Stimulated activated CD4-positive, alpha-beta T cell treated with anti-CD3 and anti-CD28 coated beads, Interleukin-2, amount 100 ng/mL, for 24 hours (primary cell): Measurements from ENCODE around the gene SLC31A2.
A peak's percentile ranks its signal among the peaks of the same experiment; 100 is the strongest.
"Not testable (repeated sequence)": the region's sequence is repeated elsewhere in the genome, so short reads cannot be mapped to it uniquely, and the experiment has no call there.

ENCODE experiments used
- DNase-seq, 2 donors: peaks; one replicate each; pipeline ENCODE4 v3.0.0-alpha.2; 2020

SLC31A2 gene

DNA sequence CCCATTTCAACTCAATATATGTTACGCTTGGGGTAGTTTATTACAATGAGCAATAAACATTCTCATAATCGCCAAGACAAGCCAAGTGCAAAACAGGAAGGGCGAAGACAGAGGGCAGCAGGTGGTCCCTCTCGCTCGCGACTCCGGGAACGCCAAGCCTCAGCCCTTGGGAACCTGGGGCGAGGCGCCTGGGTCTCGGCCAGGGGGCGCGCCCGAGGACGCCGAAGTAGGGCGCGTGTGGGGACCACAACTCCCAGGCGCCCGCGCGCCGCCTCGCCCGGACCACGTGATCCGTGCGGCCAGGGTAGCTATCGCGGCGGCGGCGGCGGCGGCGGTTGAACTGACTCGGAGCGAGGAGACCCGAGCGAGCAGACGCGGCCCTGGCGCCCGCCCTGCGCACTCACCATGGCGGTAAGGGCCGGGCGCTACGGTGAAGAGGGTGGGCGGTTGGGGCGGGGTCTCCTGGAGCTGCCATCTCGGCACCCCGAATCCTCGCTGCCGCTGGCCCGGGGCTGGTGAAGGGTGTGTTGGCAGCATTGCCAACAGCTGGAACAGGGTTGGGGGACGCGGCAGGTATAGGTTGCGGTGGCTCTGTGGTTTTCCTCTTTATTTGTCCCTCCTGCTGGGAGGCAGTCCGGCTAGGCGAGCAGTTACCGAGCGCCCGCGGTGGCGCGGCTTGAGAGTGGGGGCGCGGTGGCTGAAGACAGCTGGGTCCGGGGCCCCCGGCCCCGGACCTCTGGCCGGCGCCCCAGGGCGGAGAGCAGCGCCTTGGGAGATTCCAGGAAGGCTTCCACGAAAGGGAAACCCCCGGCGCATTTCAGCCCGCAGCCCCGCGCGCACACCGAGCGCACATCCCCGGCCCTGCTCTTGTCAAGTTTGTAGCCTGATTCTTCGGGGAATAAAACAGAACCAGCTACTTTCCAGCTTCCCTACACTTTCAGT is at the start of gene SLC31A2:
Gene SLC31A2 (plus strand): TSS at position 338 of the 942 bp plus-strand sequence. CDS start 68 bp downstream, at position 406.
- peak; percentile 91 to 93 for DNase-seq

- not testable (repeated sequence) for DNase-seq
These were observed 45.5 kb upstream of the SLC31A2 start for GRCh38 chr9:113105345-113105744.

GRCh38 chr9:113111065-113111951 is 39.5 kb upstream of the SLC31A2 start:
- peak in 1 of 2 donors; percentile 5 for DNase-seq

DNA sequence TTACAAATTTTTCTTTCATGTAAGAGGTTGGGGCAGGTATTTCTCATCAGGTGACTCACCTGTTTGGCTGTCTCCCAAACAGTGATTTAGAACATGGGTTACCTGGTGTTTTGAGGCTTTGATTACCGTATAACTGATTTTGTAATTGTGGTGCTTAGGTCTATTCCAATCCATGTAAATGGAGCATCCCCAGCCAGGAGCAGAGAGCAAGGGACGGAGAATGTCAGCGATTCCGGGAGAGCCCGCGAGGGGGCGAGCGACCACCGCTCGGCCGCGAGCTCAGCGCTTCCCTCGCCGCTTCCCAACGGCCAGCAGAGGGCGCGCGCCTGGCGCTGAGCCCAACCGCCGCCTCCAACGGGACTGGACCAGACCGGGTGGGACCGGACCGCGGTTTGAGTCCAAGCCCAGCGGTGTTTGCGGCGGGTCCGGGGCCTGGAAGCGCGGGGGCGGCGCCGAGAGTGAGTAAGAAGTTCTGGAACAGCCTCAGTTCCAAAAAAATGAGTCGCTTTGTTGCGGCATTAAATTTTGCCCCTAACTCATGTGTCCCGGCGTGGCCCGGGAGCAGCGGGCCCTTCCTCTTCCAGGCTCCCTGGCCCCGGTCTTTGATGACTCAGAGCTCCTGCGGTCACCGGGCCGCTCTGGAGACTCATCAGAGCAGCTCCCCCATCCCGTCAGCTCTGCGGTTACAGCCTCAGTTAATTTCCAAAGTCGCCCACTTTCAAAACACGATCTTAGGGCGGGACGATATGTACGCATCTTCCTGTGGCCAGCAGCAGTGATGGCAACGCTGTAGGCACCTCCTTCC is 37.9 kb upstream of the SLC31A2 start:
- DNase-seq: not testable (repeated sequence)

DNA sequence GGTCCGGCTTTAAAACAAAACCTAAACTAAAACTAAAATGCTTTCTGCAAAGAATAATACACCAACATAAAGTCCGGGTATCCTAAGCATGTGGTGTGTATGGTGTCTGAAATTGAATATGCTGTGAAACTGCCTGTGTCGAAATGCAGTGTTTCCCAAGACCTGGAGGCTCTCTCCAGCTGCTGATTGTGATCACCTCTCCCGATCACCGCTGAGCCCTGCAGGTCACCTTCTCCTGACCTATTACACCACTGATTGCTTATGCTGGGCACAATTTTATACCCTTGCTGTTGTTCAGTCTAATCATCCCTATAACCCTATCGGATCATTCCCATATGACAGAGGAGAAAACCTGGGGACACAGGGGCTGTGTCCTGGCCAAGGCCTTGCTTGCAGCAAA is 32.0 kb upstream of the SLC31A2 start:
- DNase-seq: not testable (repeated sequence)

- no peak for DNase-seq
These were observed 25.3 kb upstream of the SLC31A2 start for GRCh38 chr9:113125386-113126035.

- DNase-seq: no peak
These were observed 21.3 kb upstream of the SLC31A2 start for GRCh38 chr9:113129466-113129865.

- no peak for DNase-seq
These were observed 20.9 kb upstream of the SLC31A2 start for GRCh38 chr9:113129884-113130283.

DNA sequence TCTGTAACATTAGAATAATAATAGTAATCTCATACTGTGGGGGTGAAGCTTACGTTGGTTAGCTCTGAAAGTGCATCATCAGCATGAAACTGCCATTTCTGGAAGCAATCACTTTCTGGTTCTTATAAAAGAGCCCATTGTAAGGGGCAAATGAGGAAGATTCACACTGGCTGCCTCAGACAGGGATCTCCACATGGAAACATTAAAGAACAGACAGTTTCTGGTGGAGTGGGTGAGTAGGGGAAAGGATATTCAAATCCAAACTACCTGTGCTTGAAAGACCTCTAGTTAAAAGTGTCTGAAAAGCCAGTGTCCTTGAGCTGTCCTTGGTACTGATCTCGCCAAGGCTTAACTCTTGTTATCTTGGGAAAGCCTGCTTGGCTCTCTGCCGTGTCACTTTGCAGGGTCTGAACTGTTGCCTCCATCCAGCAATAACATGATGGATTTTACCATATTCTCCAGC is 19.1 kb upstream of the SLC31A2 start:
- DNase-seq: no peak

DNA sequence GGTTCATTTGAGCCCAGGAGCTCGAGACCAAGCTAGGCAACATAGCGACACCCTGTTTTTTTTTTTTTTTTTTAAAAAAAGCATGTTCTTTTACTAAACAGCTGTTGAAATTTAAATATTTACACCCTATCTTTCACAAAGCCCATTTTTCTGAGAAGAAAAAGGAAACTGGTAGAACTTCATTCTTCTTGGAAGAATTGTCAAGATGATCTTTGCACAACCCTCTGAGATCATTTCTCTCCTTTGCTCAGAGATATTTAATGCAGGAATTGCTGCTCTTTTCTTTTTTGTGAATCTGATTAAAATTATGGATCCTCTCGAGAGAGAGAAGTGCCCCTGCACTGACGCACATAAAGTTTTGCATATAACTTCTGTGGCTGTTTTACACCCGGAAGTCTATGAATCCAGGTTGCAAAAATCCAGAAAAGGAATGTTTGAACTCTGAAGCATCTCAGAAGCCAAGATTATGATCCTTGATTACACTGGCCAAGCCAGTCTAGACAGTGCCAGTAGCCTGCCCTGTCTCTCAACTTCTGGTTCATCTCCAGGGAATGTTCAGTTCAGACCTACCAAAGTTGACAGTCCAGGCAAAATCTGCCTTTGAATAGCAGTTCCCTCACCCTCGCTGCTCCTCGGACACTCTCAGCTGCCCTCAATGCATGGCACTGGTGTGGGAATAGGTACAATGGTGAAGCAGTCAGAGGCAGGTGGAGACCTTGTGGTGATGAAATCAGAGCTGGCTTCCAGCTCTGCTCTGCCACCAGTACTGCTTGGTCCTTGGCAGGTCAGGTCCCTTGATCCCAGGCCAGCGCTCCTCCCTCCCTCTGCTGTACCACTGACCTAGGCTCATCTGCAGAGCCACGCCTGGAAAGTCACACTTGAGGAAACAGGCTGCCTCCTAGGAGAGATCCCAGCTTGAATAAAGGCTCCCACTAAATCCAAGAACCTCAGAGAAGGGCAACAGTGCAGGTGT is 13.3 kb upstream of the SLC31A2 start:
- DNase-seq: no peak

DNA sequence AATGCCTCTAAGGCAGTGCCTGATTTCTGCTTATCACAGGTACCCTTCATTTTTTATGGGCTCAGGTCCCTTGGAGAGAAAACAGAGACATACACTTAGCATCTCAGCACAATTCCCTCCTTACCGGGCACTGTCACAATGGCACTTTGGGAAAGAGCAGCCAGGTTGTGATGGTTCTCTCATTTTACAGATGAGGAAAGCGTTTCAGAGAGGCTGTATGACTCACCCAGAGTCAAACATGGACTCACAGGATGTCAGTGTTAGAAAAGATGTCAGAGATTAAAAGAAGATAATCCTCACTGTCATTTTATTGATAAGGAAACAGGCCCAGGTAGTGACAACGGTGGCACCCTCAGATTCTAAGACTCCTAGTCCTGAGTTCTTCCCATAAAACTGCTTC is 12.0 kb upstream of the SLC31A2 start:
- DNase-seq: no peak

DNA sequence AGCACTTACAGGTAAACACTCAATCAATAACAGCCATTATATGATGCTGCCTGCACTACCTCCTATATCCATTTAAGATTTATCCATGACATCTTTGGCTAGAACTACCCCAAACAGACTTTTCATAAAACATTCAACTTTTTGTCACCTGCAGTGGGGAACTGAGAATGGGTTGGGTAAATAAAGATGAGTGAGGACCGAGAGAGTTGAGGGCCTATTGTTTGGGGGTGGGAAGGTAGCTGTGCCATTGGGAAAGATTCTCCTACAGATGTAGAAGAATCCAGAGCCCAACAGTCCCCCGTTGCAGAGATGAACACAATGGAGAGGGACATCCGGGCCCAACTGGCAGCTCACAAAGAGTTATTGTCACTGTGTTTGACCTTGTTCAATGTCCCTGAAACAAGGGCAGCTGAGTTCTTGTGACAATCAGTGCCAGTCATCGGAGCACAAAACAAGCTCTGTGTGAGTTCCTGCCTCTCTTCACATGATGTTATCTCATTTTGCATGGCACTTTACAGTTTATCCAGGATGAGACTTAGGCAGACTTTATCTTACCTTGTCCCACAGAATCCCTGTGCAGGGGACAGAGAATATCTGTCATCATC is 11.5 kb upstream of the SLC31A2 start:
- DNase-seq: no peak

GRCh38 chr9:113139953-113140352 is 10.9 kb upstream of the SLC31A2 start:
- DNase-seq: no peak

GRCh38 chr9:113140896-113141295 is 9.9 kb upstream of the SLC31A2 start:
- not testable (repeated sequence) for DNase-seq

DNA sequence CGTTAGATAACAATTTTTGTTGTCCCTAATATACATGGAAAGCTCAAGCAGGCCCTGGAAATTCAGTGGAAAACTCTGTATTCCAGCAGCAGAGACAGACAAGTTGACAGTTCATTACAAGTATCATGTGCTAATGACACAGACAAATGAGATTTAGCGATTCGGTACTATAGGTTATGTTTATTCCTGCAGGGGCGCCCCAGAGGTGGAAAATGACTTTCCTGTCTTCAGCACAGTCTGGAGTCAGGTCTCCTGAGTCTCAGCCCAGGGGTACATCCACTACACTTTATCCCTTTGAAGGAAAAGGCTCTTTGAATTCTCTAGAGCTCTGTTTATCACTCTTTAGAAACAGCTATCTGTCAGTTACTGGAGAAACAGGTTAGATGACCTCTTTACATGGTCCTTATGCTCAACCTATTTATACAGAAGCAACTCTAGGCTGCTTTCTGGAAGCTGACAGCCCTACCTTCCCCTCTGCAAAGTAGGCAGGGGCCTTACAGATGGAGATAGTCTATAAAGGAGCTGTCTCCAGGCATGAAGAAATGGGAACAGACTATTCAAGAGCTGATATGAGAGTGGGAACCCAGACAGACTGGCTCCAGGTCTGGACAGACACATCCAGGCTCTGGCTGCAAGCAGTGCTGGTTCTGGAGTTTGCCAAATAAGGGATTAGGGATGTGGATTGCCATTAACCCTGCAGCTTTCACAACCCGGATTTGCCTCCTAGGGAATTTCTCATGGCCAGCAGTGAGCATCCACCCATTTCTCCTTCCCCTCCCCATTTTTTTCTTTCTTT is 7.2 kb upstream of the SLC31A2 start:
- no peak for DNase-seq

DNA sequence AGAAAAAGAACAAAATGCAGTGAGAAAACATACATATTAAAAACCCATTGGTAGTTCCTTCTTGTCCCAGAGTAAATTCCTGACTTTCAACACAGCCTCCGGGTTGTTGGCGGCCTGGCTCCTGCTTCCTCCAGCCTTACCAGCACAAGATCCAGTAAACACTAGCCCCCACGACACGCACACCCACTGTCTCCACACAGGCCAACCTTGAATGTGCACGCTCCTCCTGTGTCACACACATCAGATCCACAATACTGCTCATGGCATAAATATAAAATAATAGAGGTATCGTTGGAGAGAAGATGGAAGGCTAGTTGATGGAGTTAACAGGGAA is 2.5 kb upstream of the SLC31A2 start:
- no peak for DNase-seq

- DNase-seq: no peak
These were observed 1.9 kb upstream of the SLC31A2 start for GRCh38 chr9:113148781-113149510.

DNA sequence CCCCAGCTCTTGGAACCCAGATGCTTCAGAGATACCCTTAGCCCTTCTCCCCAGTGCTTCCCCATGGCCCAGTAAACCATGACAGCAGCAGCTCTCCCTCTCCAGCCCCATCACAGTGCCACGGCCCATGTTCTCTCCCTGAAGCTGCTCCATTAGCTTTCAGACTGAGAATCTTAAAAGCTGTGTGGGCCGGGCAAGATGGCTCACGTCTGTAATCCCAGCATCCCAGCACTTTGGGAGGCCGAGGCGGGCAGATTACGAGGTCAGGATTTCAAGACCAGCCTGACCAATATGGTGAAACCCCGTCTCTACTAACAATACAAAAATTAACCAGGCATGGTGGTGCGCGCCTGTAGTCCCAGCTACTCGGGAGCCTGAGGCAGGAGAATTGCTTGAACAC is 1.2 kb upstream of the SLC31A2 start:
- not testable (repeated sequence) for DNase-seq
